Measurements from ENCODE around the gene ATP8A1. TPM values are rescaled to one million over a fixed set of nuclear protein-coding genes. Genes with fewer than 3 reads are reported as not detected.

Gene ATP8A1
- total RNA-seq, 1 experiment from 2014 or later: 14.3 TPM

- TF ChIP-seq ZNF532 (CRISPR knock-in tag; IDR thresholded peaks at IDR 0.05; ENCODE audit: borderline replicate concordance): no peak
- no peak for TF ChIP-seq TCF7 (CRISPR knock-in tag; IDR thresholded peaks at IDR 0.05; ENCODE audit: low read depth)
- no peak for TF ChIP-seq OVOL2 (CRISPR knock-in tag; IDR thresholded peaks at IDR 0.05; ENCODE audit: borderline replicate concordance)
- TF ChIP-seq ERG (CRISPR knock-in tag; IDR thresholded peaks at IDR 0.05): no peak
These were observed 20.3 kb downstream of the ATP8A1 start (continued) for GRCh38 chr4:42636645-42636949.

- Mint-ChIP-seq H3K9me3 (no peaks in the 10 kb centered on the region), H3K27me3 (ENCODE audit: low read depth) (no peaks in the 10 kb centered on the region), H3K4me1 (peaks cover 6% of the 10 kb centered on the region; the same call in 1 of the 2 replicates), H3K27ac (no peak overlapping the region), H3K36me3 (no peaks in the 10 kb centered on the region), H3K4me3 (no peak overlapping the region)
- no peak for TF ChIP-seq JUN (CRISPR knock-in tag; IDR thresholded peaks at IDR 0.05)
- no peak for TF ChIP-seq ZNF121 (CRISPR knock-in tag; IDR thresholded peaks at IDR 0.05)
- no peak for TF ChIP-seq RORB (CRISPR knock-in tag; IDR thresholded peaks at IDR 0.05)
- no peak for TF ChIP-seq PRRX2 (CRISPR knock-in tag; IDR thresholded peaks at IDR 0.05)
- TF ChIP-seq, protein P1, sequence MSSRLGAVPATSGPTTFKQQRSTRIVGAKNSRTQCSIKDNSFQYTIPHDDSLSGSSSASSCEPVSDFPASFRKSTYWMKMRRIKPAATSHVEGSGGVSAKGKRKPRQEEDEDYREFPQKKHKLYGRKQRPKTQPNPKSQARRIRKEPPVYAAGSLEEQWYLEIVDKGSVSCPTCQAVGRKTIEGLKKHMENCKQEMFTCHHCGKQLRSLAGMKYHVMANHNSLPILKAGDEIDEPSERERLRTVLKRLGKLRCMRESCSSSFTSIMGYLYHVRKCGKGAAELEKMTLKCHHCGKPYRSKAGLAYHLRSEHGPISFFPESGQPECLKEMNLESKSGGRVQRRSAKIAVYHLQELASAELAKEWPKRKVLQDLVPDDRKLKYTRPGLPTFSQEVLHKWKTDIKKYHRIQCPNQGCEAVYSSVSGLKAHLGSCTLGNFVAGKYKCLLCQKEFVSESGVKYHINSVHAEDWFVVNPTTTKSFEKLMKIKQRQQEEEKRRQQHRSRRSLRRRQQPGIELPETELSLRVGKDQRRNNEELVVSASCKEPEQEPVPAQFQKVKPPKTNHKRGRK (CRISPR knock-in tag; IDR thresholded peaks at IDR 0.05; ENCODE audit: borderline replicate concordance): no peak
- TF ChIP-seq NR3C1 (CRISPR knock-in tag; conservative IDR thresholded peaks at IDR 0.05; ENCODE audit: low read depth): no peak
- no peak for TF ChIP-seq FOXK1 (CRISPR knock-in tag; IDR thresholded peaks at IDR 0.05)
- TF ChIP-seq SP1 (CRISPR knock-in tag; conservative IDR thresholded peaks at IDR 0.05): no peak
- TF ChIP-seq, protein P2, sequence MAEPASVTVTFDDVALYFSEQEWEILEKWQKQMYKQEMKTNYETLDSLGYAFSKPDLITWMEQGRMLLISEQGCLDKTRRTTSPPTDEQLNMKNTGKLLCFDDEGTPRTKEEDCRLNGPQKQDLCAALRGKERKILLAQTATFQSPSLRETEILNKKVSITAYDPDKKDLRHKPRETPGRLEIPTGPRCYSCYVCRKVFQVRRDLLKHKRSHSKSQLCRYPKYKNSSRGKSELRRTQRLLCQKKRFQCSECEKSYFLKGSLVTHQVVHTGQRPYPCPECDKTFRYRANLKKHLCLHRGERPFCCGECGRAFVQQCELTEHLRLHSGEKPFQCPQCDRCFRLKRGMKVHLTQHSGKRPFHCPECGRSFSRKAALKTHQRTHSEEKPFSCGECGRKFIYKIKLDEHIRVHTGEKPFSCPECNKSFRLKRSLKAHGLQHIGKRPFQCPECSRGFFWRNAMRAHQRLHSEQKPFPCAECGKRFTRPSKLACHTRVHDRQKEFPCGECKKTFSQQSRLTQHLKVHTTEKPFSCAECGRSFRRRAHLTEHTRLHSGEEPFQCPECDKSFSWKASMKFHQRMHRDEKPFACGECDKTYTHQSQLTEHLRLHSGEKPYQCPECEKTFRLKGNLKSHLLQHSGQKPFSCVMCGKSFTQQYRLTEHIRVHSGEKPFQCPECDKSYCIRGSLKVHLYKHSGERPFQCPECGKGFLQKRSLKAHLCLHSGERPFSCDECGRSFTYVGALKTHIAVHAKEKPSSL (CRISPR knock-in tag; conservative IDR thresholded peaks at IDR 0.05): no peak
- no peak for TF ChIP-seq E2F5 (CRISPR knock-in tag; IDR thresholded peaks at IDR 0.05)
- no peak for TF ChIP-seq TEAD1 (CRISPR knock-in tag; IDR thresholded peaks at IDR 0.05)
- no peak for TF ChIP-seq ZBTB21 (CRISPR knock-in tag; IDR thresholded peaks at IDR 0.05; ENCODE audit: borderline replicate concordance)
- TF ChIP-seq, protein P3, sequence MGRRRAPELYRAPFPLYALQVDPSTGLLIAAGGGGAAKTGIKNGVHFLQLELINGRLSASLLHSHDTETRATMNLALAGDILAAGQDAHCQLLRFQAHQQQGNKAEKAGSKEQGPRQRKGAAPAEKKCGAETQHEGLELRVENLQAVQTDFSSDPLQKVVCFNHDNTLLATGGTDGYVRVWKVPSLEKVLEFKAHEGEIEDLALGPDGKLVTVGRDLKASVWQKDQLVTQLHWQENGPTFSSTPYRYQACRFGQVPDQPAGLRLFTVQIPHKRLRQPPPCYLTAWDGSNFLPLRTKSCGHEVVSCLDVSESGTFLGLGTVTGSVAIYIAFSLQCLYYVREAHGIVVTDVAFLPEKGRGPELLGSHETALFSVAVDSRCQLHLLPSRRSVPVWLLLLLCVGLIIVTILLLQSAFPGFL (CRISPR knock-in tag; IDR thresholded peaks at IDR 0.05; ENCODE audit: borderline replicate concordance): no peak
- TF ChIP-seq FOXJ3 (CRISPR knock-in tag; IDR thresholded peaks at IDR 0.05; ENCODE audit: borderline replicate concordance): no peak
- DNase-seq (ENCODE audit: low spot score) (no peak), ATAC-seq (no peak)
- ChIA-PET CTCF (interaction anchor here (0.9 kb wide), 1 partner anchor 134 kb away, joined by 3 read pairs; no protein-coding TSS in a partner anchor), POLR2A (interaction anchor here (1.7 kb wide), 1 partner anchor 23 kb away, joined by 5 read pairs; the partner anchor contains the start of gene ATP8A1)
These were observed 23.1 kb downstream of the ATP8A1 start for GRCh38 chr4:42633605-42634388.
